Activated CD4-positive, alpha-beta memory T cell treated with anti-CD3 and anti-CD28 coated beads for 36 hours (primary cell): ENCODE results near the gene LRRC4C. TPM values are rescaled to one million over a fixed set of nuclear protein-coding genes. Genes with fewer than 3 reads are reported as not detected.
"Not testable (repeated sequence)": the region's sequence is repeated elsewhere in the genome, so short reads cannot be mapped to it uniquely, and the experiment has no call there.

Experiments
- CTCF ChIA-PET: fragments of 350-600 bp; sonication (Branson Sonifier 250); formaldehyde crosslinking; loops from one replicate; lab custom pipeline; 2021; ENCODE audit warnings: antibody characterized with exemption, inconsistent platforms; lab: Charles Lee
- POLR2A ChIA-PET: fragments of 350-600 bp; sonication (Branson Sonifier 250); formaldehyde crosslinking; loops from one replicate; lab custom pipeline; 2021; ENCODE audit warnings: antibody characterized with exemption; lab: Charles Lee
- DNase-seq: peaks from one replicate; pipeline ENCODE4 v3.0.0-alpha.2; 2020
- H3K27ac Mint-ChIP-seq: one replicate; pipeline ENCODE4 v1.8.0; 2021; ENCODE audit warnings: mixed read lengths
- H3K27me3 Mint-ChIP-seq: one replicate; pipeline ENCODE4 v1.8.0; 2021; ENCODE audit warnings: mixed read lengths
- H3K36me3 Mint-ChIP-seq: one replicate; pipeline ENCODE4 v1.8.0; 2021; ENCODE audit warnings: mixed read lengths
- H3K4me1 Mint-ChIP-seq: one replicate; pipeline ENCODE4 v1.8.0; 2021; ENCODE audit warnings: low read depth, mixed read lengths
- H3K4me3 Mint-ChIP-seq: one replicate; pipeline ENCODE4 v1.8.0; 2021; ENCODE audit warnings: mild to moderate bottlenecking, mixed read lengths
- H3K9me3 Mint-ChIP-seq: one replicate; pipeline ENCODE4 v1.8.0; 2021; ENCODE audit warnings: mixed read lengths
- intact Hi-C: fragments of 100-400 bp; cut with micrococcal nuclease; formaldehyde crosslinking; loops from one replicate; pipeline ENCODE4 v1.15.1; 2023
- total RNA-seq, 2 experiments: library from RNA; stranded (reverse); gene quantifications; one replicate each; pipeline ENCODE4 v1.2.3, GENCODE V29; 2021

LRRC4C gene
- total RNA-seq, 2 experiments from 2014 or later = not detected

DNA sequence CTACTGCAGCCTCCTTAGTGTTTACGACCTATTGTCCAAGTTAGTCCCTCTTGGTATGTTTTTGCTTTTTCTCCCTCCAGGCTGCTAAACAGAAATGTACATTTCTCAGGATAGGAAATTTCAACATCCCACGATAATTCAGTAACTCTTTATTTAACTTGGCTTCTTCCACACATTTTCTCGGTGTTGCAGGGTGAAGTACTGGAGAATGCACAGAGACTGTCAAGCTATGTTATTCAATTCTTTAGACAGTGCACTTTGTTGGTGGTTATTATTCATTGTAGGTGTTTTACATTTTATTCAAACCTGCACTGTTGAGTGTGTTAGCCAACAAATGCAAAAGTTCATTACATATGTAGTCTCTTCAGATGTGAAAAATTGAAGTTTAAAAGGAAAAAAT lies 839.8 kb downstream of the LRRC4C start:
- intact Hi-C loops = no loop called here
- DNase-seq = no peak
- CTCF ChIA-PET = no interaction called here
- Mint-ChIP-seq H3K9me3 (peaks cover 25% of the 10 kb centered on the region), H3K27me3 (no peaks in the 10 kb centered on the region), H3K4me1 (no peaks in the 10 kb centered on the region), H3K4me3 (no peak overlapping the region), H3K27ac (no peak overlapping the region), H3K36me3 (no peaks in the 10 kb centered on the region)
- POLR2A ChIA-PET = no interaction called here

- Mint-ChIP-seq H3K9me3 (peaks cover 49% of the 10 kb centered on the region), H3K4me3 (no peak overlapping the region), H3K27me3 (no peaks in the 10 kb centered on the region), H3K4me1 (no peaks in the 10 kb centered on the region), H3K27ac (no peak overlapping the region), H3K36me3 (no peaks in the 10 kb centered on the region)
- ChIA-PET POLR2A (no interaction called here), CTCF (interaction anchor here (0.6 kb wide), 1 partner anchor 10 kb away, joined by 4 read pairs; no protein-coding TSS in a partner anchor)
- DNase-seq = no peak
- intact Hi-C loops = no loop called here
These were observed 852.7 kb downstream of the LRRC4C start for GRCh38 chr11:40606800-40607199.

DNA sequence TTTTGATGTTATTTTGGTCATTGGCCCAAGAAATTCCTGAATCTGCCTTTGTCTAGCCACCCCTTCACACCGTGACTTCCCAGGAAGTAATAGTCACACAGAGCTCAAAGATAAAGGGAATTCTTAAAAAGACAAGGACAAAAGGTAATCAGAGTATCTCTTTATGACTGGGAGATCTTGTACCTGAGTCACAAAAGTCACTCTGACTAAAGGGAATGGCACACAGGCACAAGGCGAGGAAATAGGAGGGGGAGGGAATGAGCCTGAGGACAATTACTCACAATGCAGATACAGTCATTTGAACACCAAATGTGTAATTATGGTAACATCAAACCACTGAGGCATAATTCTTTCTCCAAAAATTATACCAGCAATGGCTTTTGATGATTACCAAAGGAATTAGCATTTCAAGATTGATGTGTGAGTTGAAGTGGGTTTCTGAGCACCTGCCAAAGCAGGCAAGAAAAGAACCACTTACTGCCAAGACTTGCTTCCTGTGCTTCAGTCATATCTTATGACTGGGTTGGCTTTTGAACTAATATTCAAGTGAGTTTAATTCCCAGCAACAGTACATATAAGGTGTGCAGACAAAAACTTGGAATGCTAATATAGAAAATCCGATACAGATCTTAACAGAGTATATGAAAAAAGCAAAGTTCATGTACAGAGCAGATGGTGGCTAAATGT lies 856.4 kb downstream of the LRRC4C start:
- Mint-ChIP-seq H3K27ac (no peak overlapping the region), H3K9me3 (peaks cover 48% of the 10 kb centered on the region), H3K4me1 (no peaks in the 10 kb centered on the region), H3K27me3 (no peaks in the 10 kb centered on the region), H3K4me3 (no peak overlapping the region), H3K36me3 (no peaks in the 10 kb centered on the region)
- DNase-seq = no peak
- CTCF ChIA-PET = no interaction called here
- intact Hi-C loops = no loop called here
- POLR2A ChIA-PET = no interaction called here

GRCh38 chr11:40597546-40598113 lies 861.8 kb downstream of the LRRC4C start:
- Mint-ChIP-seq H3K27ac (no peak overlapping the region), H3K9me3 (peaks cover 20% of the 10 kb centered on the region), H3K4me1 (no peaks in the 10 kb centered on the region), H3K27me3 (no peaks in the 10 kb centered on the region), H3K4me3 (no peak overlapping the region), H3K36me3 (no peaks in the 10 kb centered on the region)
- intact Hi-C loops = no loop called here
- ChIA-PET POLR2A (no interaction called here), CTCF (no interaction called here)
- no peak for DNase-seq

GRCh38 chr11:40573254-40573891 lies 886.1 kb downstream of the LRRC4C start:
- DNase-seq = no peak
- H3K36me3 Mint-ChIP-seq = no peaks in the 10 kb centered on the region
- intact Hi-C loops = no loop called here
- CTCF ChIA-PET = no interaction called here
- H3K4me1 Mint-ChIP-seq = no peaks in the 10 kb centered on the region
- H3K27ac Mint-ChIP-seq = no peak overlapping the region
- H3K4me3 Mint-ChIP-seq = no peak overlapping the region
- POLR2A ChIA-PET = no interaction called here
- no peaks in the 10 kb centered on the region for H3K27me3 Mint-ChIP-seq
- H3K9me3 Mint-ChIP-seq = peaks cover 11% of the 10 kb centered on the region

DNA sequence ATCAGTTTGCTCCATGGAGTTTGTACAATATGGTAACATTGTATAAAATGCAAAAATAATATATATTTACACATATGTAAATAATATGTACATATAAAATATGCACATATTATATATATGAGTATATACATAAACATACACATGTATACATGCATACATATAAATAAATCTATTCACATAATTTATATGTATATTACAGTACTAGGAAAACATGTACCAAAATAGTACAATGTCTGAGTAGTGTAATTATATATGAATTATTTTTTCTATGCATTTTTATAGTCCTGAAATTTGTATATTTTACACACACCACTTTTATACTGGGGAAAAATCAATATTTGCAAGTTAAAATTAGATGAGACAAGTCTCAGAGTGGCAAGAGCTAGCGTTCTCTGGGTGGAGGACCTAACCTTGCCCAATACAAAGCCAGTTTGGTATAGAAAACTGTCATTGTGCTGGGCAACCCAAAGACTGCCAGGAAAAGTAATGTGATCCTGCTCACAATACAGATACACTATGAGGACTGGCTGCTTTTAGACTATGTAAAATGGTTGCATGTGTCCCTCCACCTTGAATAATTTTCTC lies 889.4 kb downstream of the LRRC4C start:
- POLR2A ChIA-PET = no interaction called here
- CTCF ChIA-PET = no interaction called here
- no peaks in the 10 kb centered on the region for H3K27me3 Mint-ChIP-seq
- H3K4me3 Mint-ChIP-seq = no peak overlapping the region
- no peak for DNase-seq
- H3K9me3 Mint-ChIP-seq = peaks cover 13% of the 10 kb centered on the region
- H3K27ac Mint-ChIP-seq = no peak overlapping the region
- H3K36me3 Mint-ChIP-seq = no peaks in the 10 kb centered on the region
- H3K4me1 Mint-ChIP-seq = no peaks in the 10 kb centered on the region
- intact Hi-C loops = no loop called here

GRCh38 chr11:40567392-40567791 lies 892.1 kb downstream of the LRRC4C start:
- intact Hi-C loops = no loop called here
- H3K36me3 Mint-ChIP-seq = no peaks in the 10 kb centered on the region

DNA sequence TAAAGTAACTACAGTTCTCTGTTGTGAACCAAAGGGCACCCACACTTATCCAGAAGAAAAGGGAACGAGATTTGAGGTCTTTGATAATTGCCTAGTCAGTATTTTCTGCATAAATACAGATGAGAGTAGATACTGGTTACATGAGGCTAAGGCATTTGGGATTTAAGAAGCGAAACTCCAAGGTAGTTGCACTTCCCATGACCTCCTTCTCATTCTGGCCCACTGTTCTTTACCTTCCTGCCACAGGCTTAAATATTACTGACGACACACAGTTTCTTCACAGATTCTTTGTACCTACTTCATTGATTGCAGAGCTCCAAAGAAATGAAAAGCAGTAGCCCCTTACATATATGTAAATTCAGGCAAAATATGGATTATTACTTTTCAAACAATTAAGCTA lies 915.3 kb downstream of the LRRC4C start:
- Mint-ChIP-seq H3K27ac (no peak overlapping the region), H3K4me3 (no peak overlapping the region), H3K27me3 (no peaks in the 10 kb centered on the region), H3K9me3 (peaks cover 12% of the 10 kb centered on the region), H3K4me1 (no peaks in the 10 kb centered on the region), H3K36me3 (no peaks in the 10 kb centered on the region)
- CTCF ChIA-PET = no interaction called here
- intact Hi-C loops = no loop called here
- no peak for DNase-seq
- POLR2A ChIA-PET = no interaction called here

More at GRCh38 chr11:40567392-40567791, 892.1 kb downstream of the LRRC4C start:
- ChIA-PET POLR2A (no interaction called here), CTCF (no interaction called here)
- peaks cover 17% of the 10 kb centered on the region for H3K9me3 Mint-ChIP-seq
- DNase-seq = no peak
- no peaks in the 10 kb centered on the region for H3K27me3 Mint-ChIP-seq
- H3K27ac Mint-ChIP-seq = no peak overlapping the region
- H3K4me3 Mint-ChIP-seq = no peak overlapping the region
- H3K4me1 Mint-ChIP-seq = no peaks in the 10 kb centered on the region

DNA sequence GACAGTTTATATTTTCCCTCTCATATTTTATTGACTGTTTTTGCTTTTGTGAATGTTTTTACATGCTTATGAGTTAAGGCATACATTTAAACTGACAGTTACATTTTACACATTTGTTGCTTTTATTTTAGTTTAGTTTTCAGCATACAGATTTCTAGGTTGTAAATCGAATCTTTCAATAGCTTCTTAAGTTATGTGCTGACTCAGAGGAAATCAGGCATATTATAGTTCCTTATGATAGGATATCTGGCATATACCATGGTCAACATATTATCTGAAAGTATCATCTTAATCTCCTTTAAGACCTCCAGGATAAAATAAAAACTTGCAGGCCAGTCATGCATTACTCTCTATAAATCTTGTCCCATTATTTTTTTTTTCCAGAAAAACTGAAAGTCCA lies 916.6 kb downstream of the LRRC4C start:
- POLR2A ChIA-PET = no interaction called here
- CTCF ChIA-PET = no interaction called here
- H3K4me3 Mint-ChIP-seq = no peak overlapping the region
- peaks cover 12% of the 10 kb centered on the region for H3K9me3 Mint-ChIP-seq
- no peak overlapping the region for H3K27ac Mint-ChIP-seq
- H3K36me3 Mint-ChIP-seq = no peaks in the 10 kb centered on the region
- H3K4me1 Mint-ChIP-seq = no peaks in the 10 kb centered on the region
- DNase-seq = no peak
- intact Hi-C loops = no loop called here
- H3K27me3 Mint-ChIP-seq = no peaks in the 10 kb centered on the region

- ChIA-PET CTCF (no interaction called here), POLR2A (no interaction called here)
- no peaks in the 10 kb centered on the region for H3K36me3 Mint-ChIP-seq
- H3K27ac Mint-ChIP-seq = no peak overlapping the region
- intact Hi-C loops = no loop called here
- DNase-seq = no peak
- H3K9me3 Mint-ChIP-seq = peaks cover 21% of the 10 kb centered on the region
- H3K4me1 Mint-ChIP-seq = no peaks in the 10 kb centered on the region
- H3K4me3 Mint-ChIP-seq = no peak overlapping the region
- H3K27me3 Mint-ChIP-seq = no peaks in the 10 kb centered on the region
These were observed 921.7 kb downstream of the LRRC4C start for GRCh38 chr11:40537734-40538133.

GRCh38 chr11:40522080-40522479 lies 937.4 kb downstream of the LRRC4C start:
- POLR2A ChIA-PET, CTCF ChIA-PET, H3K27me3 Mint-ChIP-seq, DNase-seq, H3K4me3 Mint-ChIP-seq, H3K27ac Mint-ChIP-seq, intact Hi-C loops, H3K4me1 Mint-ChIP-seq, H3K36me3 Mint-ChIP-seq: not testable (repeated sequence)
- peaks cover 24% of the 10 kb centered on the region for H3K9me3 Mint-ChIP-seq

- ChIA-PET POLR2A (no interaction called here), CTCF (no interaction called here)
- no peaks in the 10 kb centered on the region for H3K36me3 Mint-ChIP-seq
- no peak for DNase-seq
- no peaks in the 10 kb centered on the region for H3K27me3 Mint-ChIP-seq
- H3K4me3 Mint-ChIP-seq = no peak overlapping the region
- H3K27ac Mint-ChIP-seq = no peak overlapping the region
- H3K9me3 Mint-ChIP-seq = peaks cover 21% of the 10 kb centered on the region
- intact Hi-C loops = no loop called here
- H3K4me1 Mint-ChIP-seq = no peaks in the 10 kb centered on the region
These were observed 942.3 kb downstream of the LRRC4C start for GRCh38 chr11:40517122-40517521.
